Stimulated activated CD4-positive, alpha-beta T cell treated with anti-CD3 and anti-CD28 coated beads, Interleukin-4, amount 100 ng/mL, for 4 hours (primary cell): Measurements from ENCODE around the gene ARL16.
A peak's percentile ranks its signal among the peaks of the same experiment; 100 is the strongest.

Experiments used
- DNase-seq, 2 experiments: peaks; one replicate each; pipeline ENCODE4 v3.0.0-alpha.2; 2020

Gene ARL16

GRCh38 chr17:81694810-81695209 is 11.2 kb upstream of the ARL16 start:
- DNase-seq: no peak

DNA sequence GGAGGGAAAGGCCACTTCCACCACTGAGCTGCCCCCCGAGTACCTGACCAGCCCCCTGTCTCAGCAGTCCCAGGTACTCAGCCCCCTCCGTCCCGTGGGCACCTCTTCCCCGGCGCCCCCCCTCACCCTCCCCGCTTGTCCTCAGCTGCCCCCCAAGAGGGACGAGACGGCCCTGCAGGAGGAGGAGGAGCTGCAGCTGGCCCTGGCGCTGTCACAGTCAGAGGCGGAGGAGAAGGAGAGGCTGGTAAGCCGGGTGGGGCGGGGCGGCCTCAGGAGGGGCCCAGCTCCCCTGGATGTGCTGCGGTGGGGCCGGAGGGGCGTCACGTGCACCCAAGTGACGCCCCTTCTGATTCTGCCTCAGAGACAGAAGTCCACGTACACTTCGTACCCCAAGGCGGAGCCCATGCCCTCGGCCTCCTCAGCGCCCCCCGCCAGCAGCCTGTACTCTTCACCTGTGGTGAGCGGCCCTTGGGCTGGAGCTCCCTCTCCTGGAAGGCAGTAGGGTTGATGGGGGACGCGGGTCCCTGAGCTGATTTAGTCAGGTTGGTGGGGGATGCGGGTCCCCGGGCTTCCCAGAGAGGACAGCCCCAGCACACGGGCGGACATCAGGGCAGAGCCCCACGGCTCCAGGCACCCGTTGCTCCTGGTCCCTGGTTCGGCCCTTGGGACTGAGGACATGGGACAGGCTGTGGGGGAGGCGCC is 10.1 kb upstream of the ARL16 start:
- DNase-seq: no peak

GRCh38 chr17:81691608-81692007 is 8.0 kb upstream of the ARL16 start:
- DNase-seq: no peak

DNA sequence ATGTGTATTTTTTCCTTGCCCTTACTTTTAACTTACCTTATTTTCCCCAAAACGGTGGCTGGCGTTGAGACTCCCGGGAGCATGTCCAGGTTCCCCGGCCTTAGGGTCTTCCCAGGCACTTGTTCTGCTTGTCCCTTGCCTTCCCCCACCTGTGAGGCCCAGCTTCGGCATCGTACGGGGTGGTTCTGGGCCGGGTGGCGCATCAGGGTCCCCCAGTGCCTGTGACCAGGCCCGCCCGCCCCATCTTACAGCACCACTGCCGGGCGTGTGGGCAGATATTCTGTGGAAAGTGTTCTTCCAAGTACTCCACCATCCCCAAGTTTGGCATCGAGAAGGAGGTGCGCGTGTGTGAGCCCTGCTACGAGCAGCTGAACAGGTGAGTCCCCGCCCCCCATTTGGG is 7.6 kb upstream of the ARL16 start:
- DNase-seq: no peak

DNA sequence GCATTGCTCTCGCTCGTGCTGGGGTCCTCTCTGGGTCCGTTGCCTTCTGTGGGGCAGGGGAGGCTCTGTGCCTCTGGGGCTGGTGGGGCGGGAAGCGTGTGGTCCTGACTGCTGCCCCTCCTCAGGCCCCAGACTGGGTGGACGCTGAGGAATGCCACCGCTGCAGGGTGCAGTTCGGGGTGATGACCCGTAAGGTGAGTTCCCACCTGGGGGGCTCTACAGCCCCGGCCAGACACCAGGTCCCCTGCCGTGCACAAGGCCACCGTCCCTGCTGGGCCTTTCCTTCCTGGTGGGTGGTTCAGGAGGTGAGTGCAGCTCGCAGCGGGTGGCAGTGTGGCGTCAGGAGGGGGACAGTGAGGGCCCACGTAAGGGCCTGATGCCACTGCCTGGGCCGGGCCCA is 7.0 kb upstream of the ARL16 start:
- DNase-seq: no peak

- no peak for DNase-seq
Observed at GRCh38 chr17:81690066-81690465, 6.5 kb upstream of the ARL16 start.

GRCh38 chr17:81688616-81689015 is 5.0 kb upstream of the ARL16 start:
- no peak for DNase-seq

DNA sequence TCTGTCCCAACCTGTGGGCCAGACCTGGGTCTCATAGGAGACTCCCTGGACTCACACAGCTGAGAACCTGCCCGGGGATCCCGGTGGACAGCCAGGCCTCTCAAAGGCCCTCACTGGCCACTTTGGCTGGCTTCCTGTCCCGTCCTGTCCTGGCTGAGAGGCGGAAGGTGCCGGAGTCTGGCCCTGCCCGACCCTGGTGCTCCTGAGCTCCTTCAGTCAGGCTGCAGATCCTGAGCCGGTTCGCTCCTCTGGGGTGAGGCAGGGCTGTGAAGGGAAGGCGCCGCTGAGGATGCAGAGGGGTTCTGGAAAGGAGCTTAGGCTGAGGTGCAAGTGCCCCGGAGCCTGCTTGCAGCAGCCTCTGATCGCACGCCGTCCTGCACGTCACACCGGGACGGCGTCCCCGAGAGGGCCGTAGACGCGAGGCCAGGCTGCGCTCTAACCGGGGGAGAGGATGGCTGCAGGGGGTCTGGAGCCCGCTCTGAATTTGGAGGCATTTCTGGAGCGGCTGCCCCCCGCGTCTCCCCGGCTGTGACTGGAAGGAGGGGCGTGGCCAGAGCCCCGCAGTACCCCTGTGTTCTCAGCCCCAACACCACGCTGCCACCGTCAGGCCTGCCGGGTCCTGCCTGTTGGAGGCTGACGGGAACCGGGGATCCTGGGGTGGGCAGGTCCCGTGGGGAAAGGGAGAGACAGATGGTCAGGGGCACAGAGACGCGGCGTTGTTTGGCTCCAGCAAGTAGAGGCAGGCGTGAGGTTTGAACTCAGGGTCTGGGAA is 4.4 kb upstream of the ARL16 start:
- DNase-seq: no peak

DNA sequence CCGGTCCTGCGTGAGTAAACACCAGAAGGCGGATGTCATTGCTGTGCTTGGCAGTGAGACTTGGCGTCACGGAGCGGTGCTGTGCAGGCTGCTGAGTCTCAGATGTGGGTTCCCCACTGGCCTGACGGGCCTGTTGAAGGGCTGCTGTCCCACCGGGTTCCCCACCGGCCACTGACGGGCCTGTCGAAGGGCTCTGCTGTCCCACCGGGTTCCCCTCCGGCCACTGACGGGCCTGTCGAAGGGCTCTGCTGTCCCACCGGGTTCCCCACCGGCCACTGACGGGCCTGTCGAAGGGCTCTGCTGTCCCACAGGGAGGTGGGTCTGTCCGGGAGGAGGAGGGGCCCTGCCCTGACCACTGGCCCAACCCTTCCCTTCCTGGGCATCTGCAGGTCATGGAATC is 3.0 kb upstream of the ARL16 start:
- DNase-seq: no peak

- peak; percentile 49 to 63 for DNase-seq
Observed at GRCh38 chr17:81685108-81685507, 1.5 kb upstream of the ARL16 start.

GRCh38 chr17:81684442-81684911 is 880 bp upstream of the ARL16 start:
- no peak for DNase-seq

GRCh38 chr17:81683208-81683583 is 401 bp downstream of the ARL16 start:
- DNase-seq: no peak

DNA sequence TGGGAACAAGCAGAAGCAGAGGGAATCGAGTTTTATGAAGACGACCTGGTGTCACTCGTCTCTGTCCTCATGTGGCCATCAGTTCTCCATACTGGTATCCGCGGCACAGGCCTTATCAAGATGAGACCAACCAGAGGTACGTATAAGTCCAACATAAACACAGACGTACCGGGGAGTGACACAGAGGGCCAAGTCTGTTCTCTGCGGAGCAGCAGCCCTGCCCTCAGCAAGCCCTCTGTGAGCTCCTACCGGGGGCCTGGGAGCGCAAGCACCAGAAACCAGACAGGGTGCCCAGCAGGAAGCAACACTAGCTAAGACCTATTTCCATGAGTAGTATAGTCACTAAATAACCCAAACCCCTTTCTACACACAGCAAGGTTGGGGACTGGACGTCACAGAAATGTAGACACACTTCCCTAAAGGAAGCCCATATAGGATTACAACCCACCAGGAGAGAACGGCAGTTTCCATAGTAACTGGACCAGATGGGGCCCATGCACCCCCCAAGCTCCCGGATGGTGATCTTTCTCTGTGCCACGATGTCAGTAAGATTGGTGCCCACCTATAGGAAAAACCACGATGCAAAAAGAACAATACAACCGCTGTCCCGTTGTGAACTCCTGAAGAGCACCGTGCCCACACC is 911 bp downstream of the ARL16 start:
- no peak for DNase-seq

GRCh38 chr17:81681672-81682071 is 1.9 kb downstream of the ARL16 start:
- DNase-seq: no peak

- no peak for DNase-seq
Observed at GRCh38 chr17:81680150-81680549, 3.4 kb downstream of the ARL16 start.

GRCh38 chr17:81676906-81677305 is 6.7 kb downstream of the ARL16 start:
- no peak for DNase-seq

- peak in 1 of 2 experiments; percentile 26 for DNase-seq
Observed at GRCh38 chr17:81675515-81676221, 7.9 kb downstream of the ARL16 start.

- no peak for DNase-seq
Observed at GRCh38 chr17:81673561-81674258, 9.9 kb downstream of the ARL16 start.

- DNase-seq: no peak
Observed at GRCh38 chr17:81672954-81673353, 10.6 kb downstream of the ARL16 start.

GRCh38 chr17:81672504-81672903 is 11.1 kb downstream of the ARL16 start:
- no peak for DNase-seq

DNA sequence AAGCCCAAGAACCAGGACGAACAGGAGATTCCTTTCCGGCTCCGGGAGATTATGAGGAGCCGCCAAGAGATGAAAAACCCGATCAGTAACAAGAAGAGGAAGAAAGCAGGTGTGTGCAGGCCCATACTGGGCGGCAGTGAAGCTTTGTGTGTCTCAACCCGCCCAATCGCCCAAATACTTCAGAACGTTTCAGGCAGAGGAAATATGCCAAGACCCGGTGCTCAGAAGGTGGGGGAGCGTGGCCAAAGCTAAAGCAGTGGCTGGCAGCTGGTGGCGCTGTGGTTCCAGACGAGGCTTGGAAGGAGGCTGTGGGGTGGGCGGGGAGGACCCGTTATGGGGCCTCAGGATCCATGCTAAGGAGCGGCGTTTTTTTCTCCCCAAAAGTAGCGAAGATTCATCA is 15.8 kb downstream of the ARL16 start:
- DNase-seq: no peak

- peak; percentile 90 to 91 for DNase-seq
Observed at GRCh38 chr17:81666342-81667191, 17.0 kb downstream of the ARL16 start, which contains the start of the genes CCDC137 and OXLD1. CCDC137 (plus strand) TSS chr17:81666737; CDS start chr17:81666767, 30 bp downstream. OXLD1 (minus strand) TSS chr17:81666605; CDS start chr17:81666577, 28 bp downstream.
